SK-N-SH (cell line): ENCODE data around the gene ZPR1. TPM values are rescaled to one million over a fixed set of nuclear protein-coding genes. Genes with fewer than 3 reads are reported as not detected.

ENCODE experiments used
- CTCF ChIA-PET: fragments of 300-600, 350-600 bp; formaldehyde crosslinking; extraction: SDS; loops from one replicate; lab custom pipeline; 2021; lab: Yijun Ruan, JAX
- POLR2A ChIA-PET: fragments of 350-600 bp; sonication (Branson Sonifier 250); formaldehyde crosslinking; extraction: SDS; loops from one replicate; lab custom pipeline; 2020; ENCODE audit warnings: antibody characterized with exemption, inconsistent platforms; lab: Yijun Ruan, JAX
- DNase-seq: peaks from one replicate; pipeline ENCODE4 v3.0.0; 2012
- H2AFZ ChIP-seq: fragments of 200-600 bp; sonication (generic); 2 replicates; pipeline ENCODE4 v1.8.1; 2016; ENCODE audit warnings: antibody characterized with exemption, mild to moderate bottlenecking, low read depth
- H3F3A ChIP-seq: fragments of 200-600 bp; sonication (generic); replicated peaks from 2 replicates; pipeline ENCODE3; 2016; ENCODE audit warnings: antibody characterized with exemption, mild to moderate bottlenecking; ENCODE audit not compliant: insufficient read depth
- H3K27ac ChIP-seq, 2 experiments: fragments of 200-500 bp in 1 of 2; fragments of 200-600 bp in 1 of 2; sonication (Bioruptor generic) in 1 of 2; sonication (generic), shearing (Covaris generic) in 1 of 2; 2 replicates each; pipeline versions ENCODE4 v1.5.1 to v1.6.1; 2014 to 2016; ENCODE audit warnings: low read depth in 2 of 2, inconsistent platforms in 1 of 2, low read length in 1 of 2, mild to moderate bottlenecking in 1 of 2, mixed read lengths in 1 of 2
- H3K27me3 ChIP-seq: fragments of 200-600 bp; sonication (generic), shearing (Covaris generic); 2 replicates; pipeline ENCODE4 v1.6.1; 2016; ENCODE audit warnings: mixed run types; ENCODE audit not compliant: insufficient read depth
- H3K36me3 ChIP-seq, 2 experiments: fragments of 200-500 bp in 1 of 2; fragments of 200-600 bp in 1 of 2; sonication (Bioruptor generic) in 1 of 2; sonication (generic) in 1 of 2; replicated peaks in 1 of 2; 2 replicates each; pipeline versions ENCODE3 to v1.5.1; 2014 to 2016; ENCODE audit warnings: low read length in 1 of 2, mild to moderate bottlenecking in 1 of 2; ENCODE audit not compliant: insufficient read depth in 2 of 2, control insufficient read depth in 1 of 2
- H3K4me1 ChIP-seq, 2 experiments: fragments of 200-500 bp in 1 of 2; fragments of 200-600 bp in 1 of 2; sonication (Bioruptor generic) in 1 of 2; sonication (generic), shearing (Covaris generic) in 1 of 2; 2 replicates each; pipeline versions ENCODE4 v1.5.1 to v1.6.1; 2014 to 2016; ENCODE audit warnings: low read depth in 1 of 2, low read length in 1 of 2, mixed run types in 1 of 2; ENCODE audit not compliant: insufficient read depth in 2 of 2, control insufficient read depth in 1 of 2
- H3K4me2 ChIP-seq: fragments of 200-600 bp; sonication (generic), shearing (Covaris generic); 2 replicates; pipeline ENCODE4 v1.6.1; 2017; ENCODE audit warnings: mixed run types
- H3K4me3 ChIP-seq, 2 experiments: fragments of 200-500 bp in 1 of 2; fragments of 200-600 bp in 1 of 2; sonication (Bioruptor generic) in 1 of 2; sonication (generic), shearing (Covaris generic) in 1 of 2; 2 replicates each; pipeline versions ENCODE4 v1.5.1 to v1.8.1; 2014 to 2016; ENCODE audit warnings: low read depth in 2 of 2, inconsistent platforms in 1 of 2, low read length in 1 of 2, mild to moderate bottlenecking in 1 of 2, mixed read lengths in 1 of 2, moderate library complexity in 1 of 2
- H3K79me2 ChIP-seq: fragments of 200-600 bp; sonication (generic); 2 replicates; pipeline ENCODE4 v1.8.1; 2017; ENCODE audit warnings: mild to moderate bottlenecking; ENCODE audit not compliant: insufficient read depth
- H3K9ac ChIP-seq: fragments of 200-600 bp; sonication (generic); 2 replicates; pipeline ENCODE4 v1.6.1; 2017; ENCODE audit warnings: mixed run types
- H3K9me2 ChIP-seq: fragments of 200-600 bp; sonication (generic); 2 replicates; pipeline ENCODE4 v1.6.1; 2017; ENCODE audit warnings: mixed run types
- H3K9me3 ChIP-seq: fragments of 200-600 bp; sonication (generic); 2 replicates; pipeline ENCODE4 v1.6.1; 2017; ENCODE audit warnings: mixed run types, mild to moderate bottlenecking, moderate library complexity
- H4K20me1 ChIP-seq: fragments of 200-600 bp; sonication (generic); 2 replicates; pipeline ENCODE4 v1.6.1; 2017; ENCODE audit warnings: mild to moderate bottlenecking, mixed run types; ENCODE audit not compliant: insufficient read depth
- FOSL2 ChIP-seq: IDR thresholded peaks from 2 replicates; pipeline ENCODE4 v1.4.0; 2012; ENCODE audit warnings: low read depth, mild to moderate bottlenecking, moderate library complexity, borderline replicate concordance
- FOXM1 ChIP-seq: IDR thresholded peaks from 2 replicates; pipeline ENCODE4 v1.4.0; 2012; ENCODE audit warnings: low read depth, mild to moderate bottlenecking
- GABPA ChIP-seq: IDR thresholded peaks from 2 replicates; pipeline ENCODE4 v1.4.0; 2012; ENCODE audit warnings: low read depth, mild to moderate bottlenecking
- MEF2A ChIP-seq: IDR thresholded peaks from 2 replicates; pipeline ENCODE4 v1.4.0; 2012; ENCODE audit warnings: low read depth, borderline replicate concordance
- MXI1 ChIP-seq: IDR thresholded peaks from 2 replicates; pipeline ENCODE4 v1.6.1; 2012; ENCODE audit warnings: mild to moderate bottlenecking, low read depth, low read length, improper control_type of control experiment
- NRF1 ChIP-seq: IDR thresholded peaks from 2 replicates; pipeline ENCODE4 v1.6.1; 2012; ENCODE audit warnings: low read depth, mild to moderate bottlenecking, low read length
- RAD21 ChIP-seq: IDR thresholded peaks from 2 replicates; pipeline ENCODE4 v1.6.1; 2012; ENCODE audit warnings: mild to moderate bottlenecking, low read length
- RCOR1 ChIP-seq: fragments of 150-350 bp; IDR thresholded peaks from 2 replicates; pipeline ENCODE4 v1.6.1; 2017; ENCODE audit warnings: antibody characterized with exemption, low read length
- RXRA ChIP-seq: IDR thresholded peaks from 2 replicates; pipeline ENCODE4 v1.4.0; 2012; ENCODE audit warnings: low read depth, mild to moderate bottlenecking, borderline replicate concordance
- TCF12 ChIP-seq: IDR thresholded peaks from 2 replicates; pipeline ENCODE4 v1.4.0; 2012
- YY1 ChIP-seq: IDR thresholded peaks from 2 replicates; pipeline ENCODE4 v1.4.0; 2012; ENCODE audit warnings: low read depth, mild to moderate bottlenecking
- WGBS: methylation state at CpG from one replicate; pipeline ENCODE4 v1.1.6; 2017; ENCODE audit warnings: low lambda C conversion rate; 5-methylcytosine and 5-hydroxymethylcytosine counted together
- polyA plus RNA-seq, 3 experiments: library from polyadenylated mRNA; depleted of rRNA; stranded (reverse); fragments of >200 nt; gene quantifications; 2 replicates each; pipeline ENCODE4 v1.2.3, GENCODE V29; 2012
- TF ChIP-seq, protein P1 (sequence below): IDR thresholded peaks from 2 replicates; pipeline ENCODE4 v1.6.1; 2012; ENCODE audit warnings: mild to moderate bottlenecking, low read depth, low read length, moderate library complexity
- TF ChIP-seq, protein P2 (sequence below): fragments of 150-350 bp; IDR thresholded peaks from 2 replicates; pipeline ENCODE4 v1.6.1; 2016; ENCODE audit warnings: mild to moderate bottlenecking, low read depth, low read length

The ZPR1 gene
- polyA plus RNA-seq, 1 of the 3 experiments (the other 2 are of a cell fraction) = 52.4 TPM

DNA sequence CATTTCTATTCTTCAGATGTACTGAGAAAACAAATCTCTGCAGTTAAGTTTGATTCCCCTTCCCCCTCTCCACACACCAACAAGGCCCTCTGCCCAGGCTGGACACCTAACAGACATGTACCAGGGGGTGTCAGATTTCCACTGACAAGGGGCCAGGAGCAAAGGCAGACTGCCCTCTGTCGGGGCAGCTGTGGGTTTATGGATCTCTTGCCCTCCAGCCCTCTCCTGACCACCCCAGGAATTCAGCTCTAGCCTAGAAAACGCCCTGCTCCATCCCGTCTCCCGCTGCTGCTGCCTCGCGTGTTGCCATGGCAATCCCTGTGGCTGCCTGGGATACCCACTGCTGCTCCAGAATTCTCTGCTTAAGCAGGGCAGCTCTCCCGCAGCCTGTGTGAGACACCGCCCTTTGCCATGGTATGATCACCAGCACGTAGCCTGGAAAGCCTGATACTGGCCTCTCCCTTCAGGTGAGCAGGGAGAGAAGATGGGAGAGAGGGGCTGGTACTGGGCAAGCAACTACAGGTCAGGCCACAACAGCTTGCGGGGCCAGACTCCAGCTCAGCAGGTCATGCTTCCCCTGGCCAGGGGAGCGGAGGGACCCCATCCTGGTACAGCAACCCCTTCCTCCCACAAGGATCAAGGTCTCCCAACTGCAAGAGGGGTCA lies 56.6 kb downstream of the ZPR1 start:
- POLR2A ChIA-PET = interaction anchor here (1.2 kb wide), 1 partner anchor 28 kb away, joined by 3 read pairs; no protein-coding TSS in a partner anchor
- Histone ChIP-seq H4K20me1 (no peaks in the 10 kb centered on the region), H3K9me2 (no peaks in the 10 kb centered on the region), H3K4me3 (no peak overlapping the region), H3K27me3 (peaks cover 7% of the 10 kb centered on the region; the same call in 1 of the 2 replicates), H3K4me2 (no peak overlapping the region), H3K79me2 (no peaks in the 10 kb centered on the region), H3K36me3 (no peaks in the 10 kb centered on the region), H3K9ac (no peak overlapping the region), H3K4me1 (peaks cover 0 to 17% of the 10 kb centered on the region in 2 experiments; a peak in 1 of 4 replicates), H3K9me3 (no peaks in the 10 kb centered on the region), H3K27ac (no peak overlapping the region), H2AFZ (no peak overlapping the region), H3F3A (no peaks in the 10 kb centered on the region)
- peak; percentile 84 for DNase-seq
- WGBS = 58% methylated on average over 6 of the region's 11 CpGs
- CTCF ChIA-PET = interaction anchor here (1.5 to 10.4 kb wide), 9 partner anchors 10 to 375 kb away, joined by 4 to 91 read pairs (median 21); no protein-coding TSS in a partner anchor
- TF ChIP-seq MXI1 (no peak), RXRA (no peak), RAD21 (peak; percentile 49)

DNA sequence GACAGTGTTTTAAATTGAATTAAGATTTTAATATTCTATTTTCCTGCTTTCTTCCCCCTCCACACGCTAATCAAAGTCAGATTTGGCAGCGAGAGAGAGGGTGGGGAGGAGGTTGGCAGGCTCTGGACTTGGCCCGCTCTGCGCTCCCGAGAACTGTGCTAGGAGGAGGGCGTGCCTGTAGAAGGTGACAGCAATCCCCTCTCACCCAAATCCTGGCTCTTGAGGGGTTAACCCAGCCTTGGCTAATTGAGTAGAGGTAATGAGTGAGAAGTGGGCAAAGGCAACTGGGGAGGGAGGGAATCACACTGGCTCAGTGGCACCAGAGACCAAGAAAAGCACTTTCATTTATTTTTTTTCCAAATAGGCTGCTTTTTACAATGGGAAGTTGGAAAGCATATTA lies 57.2 kb downstream of the ZPR1 start:
- Histone ChIP-seq H3K4me1 (peaks cover 0 to 17% of the 10 kb centered on the region in 2 experiments; a peak in 1 of 4 replicates), H3K9me3 (no peaks in the 10 kb centered on the region), H3K4me3 (no peak overlapping the region), H3K9me2 (no peaks in the 10 kb centered on the region), H3K4me2 (no peak overlapping the region), H4K20me1 (no peaks in the 10 kb centered on the region)
- DNase-seq = no peak
- WGBS = 87% methylated on average over 6 of the region's 6 CpGs
- TF ChIP-seq MEF2A = no peak
- no peak for TF ChIP-seq RCOR1
- TF ChIP-seq FOXM1 = no peak
- TF ChIP-seq TCF12 = no peak
- no peak for TF ChIP-seq YY1
- TF ChIP-seq GABPA = no peak
- no peak for TF ChIP-seq FOSL2
- TF ChIP-seq, protein P1, sequence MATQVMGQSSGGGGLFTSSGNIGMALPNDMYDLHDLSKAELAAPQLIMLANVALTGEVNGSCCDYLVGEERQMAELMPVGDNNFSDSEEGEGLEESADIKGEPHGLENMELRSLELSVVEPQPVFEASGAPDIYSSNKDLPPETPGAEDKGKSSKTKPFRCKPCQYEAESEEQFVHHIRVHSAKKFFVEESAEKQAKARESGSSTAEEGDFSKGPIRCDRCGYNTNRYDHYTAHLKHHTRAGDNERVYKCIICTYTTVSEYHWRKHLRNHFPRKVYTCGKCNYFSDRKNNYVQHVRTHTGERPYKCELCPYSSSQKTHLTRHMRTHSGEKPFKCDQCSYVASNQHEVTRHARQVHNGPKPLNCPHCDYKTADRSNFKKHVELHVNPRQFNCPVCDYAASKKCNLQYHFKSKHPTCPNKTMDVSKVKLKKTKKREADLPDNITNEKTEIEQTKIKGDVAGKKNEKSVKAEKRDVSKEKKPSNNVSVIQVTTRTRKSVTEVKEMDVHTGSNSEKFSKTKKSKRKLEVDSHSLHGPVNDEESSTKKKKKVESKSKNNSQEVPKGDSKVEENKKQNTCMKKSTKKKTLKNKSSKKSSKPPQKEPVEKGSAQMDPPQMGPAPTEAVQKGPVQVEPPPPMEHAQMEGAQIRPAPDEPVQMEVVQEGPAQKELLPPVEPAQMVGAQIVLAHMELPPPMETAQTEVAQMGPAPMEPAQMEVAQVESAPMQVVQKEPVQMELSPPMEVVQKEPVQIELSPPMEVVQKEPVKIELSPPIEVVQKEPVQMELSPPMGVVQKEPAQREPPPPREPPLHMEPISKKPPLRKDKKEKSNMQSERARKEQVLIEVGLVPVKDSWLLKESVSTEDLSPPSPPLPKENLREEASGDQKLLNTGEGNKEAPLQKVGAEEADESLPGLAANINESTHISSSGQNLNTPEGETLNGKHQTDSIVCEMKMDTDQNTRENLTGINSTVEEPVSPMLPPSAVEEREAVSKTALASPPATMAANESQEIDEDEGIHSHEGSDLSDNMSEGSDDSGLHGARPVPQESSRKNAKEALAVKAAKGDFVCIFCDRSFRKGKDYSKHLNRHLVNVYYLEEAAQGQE = no peak
- TF ChIP-seq NRF1 = no peak
- TF ChIP-seq, protein P2, sequence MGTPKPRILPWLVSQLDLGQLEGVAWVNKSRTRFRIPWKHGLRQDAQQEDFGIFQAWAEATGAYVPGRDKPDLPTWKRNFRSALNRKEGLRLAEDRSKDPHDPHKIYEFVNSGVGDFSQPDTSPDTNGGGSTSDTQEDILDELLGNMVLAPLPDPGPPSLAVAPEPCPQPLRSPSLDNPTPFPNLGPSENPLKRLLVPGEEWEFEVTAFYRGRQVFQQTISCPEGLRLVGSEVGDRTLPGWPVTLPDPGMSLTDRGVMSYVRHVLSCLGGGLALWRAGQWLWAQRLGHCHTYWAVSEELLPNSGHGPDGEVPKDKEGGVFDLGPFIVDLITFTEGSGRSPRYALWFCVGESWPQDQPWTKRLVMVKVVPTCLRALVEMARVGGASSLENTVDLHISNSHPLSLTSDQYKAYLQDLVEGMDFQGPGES = no peak
- TF ChIP-seq, all 33 proteins: peak for 0
- Histone ChIP-seq H3K36me3 (no peaks in the 10 kb centered on the region), H2AFZ (no peak overlapping the region), H3F3A (no peaks in the 10 kb centered on the region), H3K27me3 (peaks cover 7% of the 10 kb centered on the region; the same call in 1 of the 2 replicates), H3K79me2 (no peaks in the 10 kb centered on the region), H3K9ac (no peak overlapping the region), H3K27ac (no peak overlapping the region)
- ChIA-PET POLR2A (interaction anchor here (1.2 kb wide), 1 partner anchor 27 kb away, joined by 3 read pairs; no protein-coding TSS in a partner anchor), CTCF (interaction anchor here (1.0 to 10.4 kb wide), 7 partner anchors 10 to 376 kb away, joined by 3 to 91 read pairs (median 30); no protein-coding TSS in a partner anchor)
